Activated CD8-positive, alpha-beta memory T cell treated with anti-CD3 and anti-CD28 coated beads for 36 hours (primary cell): Measurements from ENCODE around the gene STK31. TPM values are rescaled to one million over a fixed set of nuclear protein-coding genes. Genes with fewer than 3 reads are reported as not detected.
"Not testable (repeated sequence)": the region's sequence is repeated elsewhere in the genome, so short reads cannot be mapped to it uniquely, and the experiment has no call there.

Experiments
- CTCF ChIA-PET: fragments of 350-600 bp; sonication (Branson Sonifier 250); formaldehyde crosslinking; loops from one replicate; lab custom pipeline; 2021; ENCODE audit warnings: antibody characterized with exemption; lab: Charles Lee
- POLR2A ChIA-PET: fragments of 350-600 bp; sonication (Branson Sonifier 250); formaldehyde crosslinking; loops from one replicate; lab custom pipeline; 2021; ENCODE audit warnings: antibody characterized with exemption; lab: Charles Lee
- total RNA-seq, 2 experiments: library from RNA; stranded (reverse); gene quantifications; one replicate each; pipeline ENCODE4 v1.2.3, GENCODE V29; 2021

STK31 gene, protein sequence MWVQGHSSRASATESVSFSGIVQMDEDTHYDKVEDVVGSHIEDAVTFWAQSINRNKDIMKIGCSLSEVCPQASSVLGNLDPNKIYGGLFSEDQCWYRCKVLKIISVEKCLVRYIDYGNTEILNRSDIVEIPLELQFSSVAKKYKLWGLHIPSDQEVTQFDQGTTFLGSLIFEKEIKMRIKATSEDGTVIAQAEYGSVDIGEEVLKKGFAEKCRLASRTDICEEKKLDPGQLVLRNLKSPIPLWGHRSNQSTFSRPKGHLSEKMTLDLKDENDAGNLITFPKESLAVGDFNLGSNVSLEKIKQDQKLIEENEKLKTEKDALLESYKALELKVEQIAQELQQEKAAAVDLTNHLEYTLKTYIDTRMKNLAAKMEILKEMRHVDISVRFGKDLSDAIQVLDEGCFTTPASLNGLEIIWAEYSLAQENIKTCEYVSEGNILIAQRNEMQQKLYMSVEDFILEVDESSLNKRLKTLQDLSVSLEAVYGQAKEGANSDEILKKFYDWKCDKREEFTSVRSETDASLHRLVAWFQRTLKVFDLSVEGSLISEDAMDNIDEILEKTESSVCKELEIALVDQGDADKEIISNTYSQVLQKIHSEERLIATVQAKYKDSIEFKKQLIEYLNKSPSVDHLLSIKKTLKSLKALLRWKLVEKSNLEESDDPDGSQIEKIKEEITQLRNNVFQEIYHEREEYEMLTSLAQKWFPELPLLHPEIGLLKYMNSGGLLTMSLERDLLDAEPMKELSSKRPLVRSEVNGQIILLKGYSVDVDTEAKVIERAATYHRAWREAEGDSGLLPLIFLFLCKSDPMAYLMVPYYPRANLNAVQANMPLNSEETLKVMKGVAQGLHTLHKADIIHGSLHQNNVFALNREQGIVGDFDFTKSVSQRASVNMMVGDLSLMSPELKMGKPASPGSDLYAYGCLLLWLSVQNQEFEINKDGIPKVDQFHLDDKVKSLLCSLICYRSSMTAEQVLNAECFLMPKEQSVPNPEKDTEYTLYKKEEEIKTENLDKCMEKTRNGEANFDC
- total RNA-seq, result under 1 TPM in 1 of 2 experiments, not detected in 1; 0.38 TPM

DNA sequence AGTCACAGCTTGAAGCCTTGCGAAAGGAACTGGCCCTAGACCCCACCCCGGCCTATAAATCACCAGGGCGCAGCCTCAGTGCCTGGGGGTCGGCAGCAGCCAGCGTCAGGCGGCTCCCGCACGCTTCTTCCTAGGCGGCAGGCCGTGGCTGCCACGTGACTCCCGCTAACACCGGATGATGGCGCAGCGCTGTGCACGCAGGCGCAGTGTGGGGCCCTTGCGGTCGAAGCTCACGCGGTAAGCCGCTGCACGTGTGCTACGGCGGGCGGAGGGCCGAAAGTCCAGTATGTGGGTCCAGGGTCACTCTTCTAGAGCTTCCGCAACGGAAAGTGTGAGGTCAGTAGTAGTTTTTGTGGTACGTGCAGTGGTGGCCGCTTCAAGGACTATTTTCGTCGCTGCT lies at the start of gene STK31:
Gene STK31 (plus strand): TSS at position 220 of the 400 bp plus-strand sequence. CDS start 67 bp downstream, at position 287.
- POLR2A ChIA-PET, result no interaction called here
- CTCF ChIA-PET, result interaction anchor here (1.1 to 1.4 kb wide), 2 partner anchors 139 to 163 kb away, joined by 5 to 9 read pairs; no protein-coding TSS in a partner anchor

DNA sequence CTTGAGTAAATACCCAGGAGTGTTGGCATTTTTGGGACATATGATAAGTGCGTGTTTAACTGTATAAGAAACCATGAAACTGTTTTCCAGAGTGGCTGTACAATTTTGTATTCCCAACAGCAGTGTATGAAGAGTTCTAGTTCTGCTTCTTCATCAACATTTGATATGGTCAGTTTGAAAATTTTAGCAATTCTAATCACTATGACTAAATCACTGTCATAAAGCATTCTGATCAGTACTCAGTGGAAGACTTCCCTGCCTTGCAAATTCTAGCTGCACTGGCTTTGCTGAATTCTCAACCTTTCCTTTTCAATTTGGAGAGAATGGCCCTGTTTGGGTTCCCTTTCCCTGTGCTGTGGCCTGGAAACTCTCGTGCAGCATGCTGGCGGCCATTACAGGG lies 48.6 kb upstream of the STK31 start:
- POLR2A ChIA-PET, result no interaction called here
- CTCF ChIA-PET, result no interaction called here

DNA sequence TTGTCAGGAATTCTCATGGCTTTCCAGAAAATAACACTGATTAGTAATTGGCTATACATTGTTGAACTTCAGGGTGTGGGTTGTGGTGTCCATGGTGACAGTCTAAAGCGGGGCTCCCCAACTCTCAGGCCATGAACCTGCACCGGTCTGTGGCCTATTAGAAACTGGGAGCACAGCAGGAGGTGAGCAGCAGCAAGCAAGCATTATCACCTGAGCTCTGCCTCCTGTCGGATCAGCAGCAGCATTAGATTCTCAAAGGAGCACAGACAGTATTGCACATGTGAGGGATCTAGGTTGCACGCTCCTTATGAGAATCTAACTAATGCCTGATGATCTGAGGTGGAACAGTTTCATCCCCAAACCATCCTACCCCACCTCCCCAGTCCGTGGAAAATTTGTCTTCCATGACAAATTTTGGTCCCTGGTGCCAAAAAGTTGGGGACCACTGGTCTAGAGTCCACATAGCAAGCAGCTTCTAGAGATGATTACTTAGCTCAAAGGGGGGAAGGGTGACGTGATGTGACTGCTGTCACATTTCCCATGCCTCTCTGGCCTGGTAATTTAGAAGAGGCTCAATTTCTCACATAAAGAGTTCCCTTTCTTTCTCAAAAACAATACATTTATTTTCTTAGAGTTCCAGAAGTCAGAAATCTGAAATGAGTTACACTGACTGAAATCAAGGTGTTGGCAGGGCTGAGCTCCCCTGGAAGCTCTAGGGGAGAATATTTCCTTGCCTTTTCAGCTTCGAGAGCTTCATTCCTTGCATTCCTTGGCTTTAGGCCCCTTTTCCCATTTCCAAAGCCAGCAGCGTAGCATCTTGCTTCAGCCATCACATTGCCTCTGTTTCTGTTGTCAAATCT lies 47.7 kb upstream of the STK31 start:
- ChIA-PET POLR2A (no interaction called here), CTCF (no interaction called here)

DNA sequence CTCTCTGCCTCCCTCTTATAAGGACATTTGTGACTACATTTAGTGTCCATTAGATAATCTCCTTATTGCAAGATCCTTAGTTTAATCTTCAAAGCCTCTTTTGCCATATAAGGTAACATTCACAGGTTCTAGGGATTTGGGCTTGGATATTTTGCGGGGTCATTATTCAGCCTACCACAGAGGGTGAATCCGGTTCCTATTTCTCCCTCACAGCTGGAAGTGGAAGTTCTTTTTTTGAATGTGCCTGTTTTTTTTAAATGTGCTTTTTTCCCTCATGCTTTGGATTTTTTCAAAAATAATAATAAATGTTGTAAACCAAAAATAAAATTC lies 47.1 kb upstream of the STK31 start:
- ChIA-PET CTCF (no interaction called here), POLR2A (no interaction called here)

DNA sequence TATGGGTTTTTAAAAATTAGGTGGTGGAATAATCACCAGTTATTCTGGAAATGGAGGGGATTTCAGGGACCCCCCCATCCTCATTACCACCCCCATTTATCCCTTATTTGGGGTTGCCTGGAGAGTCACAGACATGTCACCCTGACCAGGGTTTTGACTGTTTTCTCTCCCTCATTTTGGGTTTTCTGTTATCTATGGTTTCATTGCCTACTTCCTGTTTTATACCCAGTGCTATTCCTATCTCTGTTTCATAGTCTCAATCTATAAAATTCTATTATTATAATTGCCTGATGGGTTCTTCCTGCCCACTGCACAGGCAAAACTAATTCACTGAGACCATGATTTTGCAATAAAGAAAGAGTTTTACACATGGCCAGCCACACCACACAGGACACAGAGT lies 45.9 kb upstream of the STK31 start:
- POLR2A ChIA-PET, result no interaction called here
- CTCF ChIA-PET, result no interaction called here

DNA sequence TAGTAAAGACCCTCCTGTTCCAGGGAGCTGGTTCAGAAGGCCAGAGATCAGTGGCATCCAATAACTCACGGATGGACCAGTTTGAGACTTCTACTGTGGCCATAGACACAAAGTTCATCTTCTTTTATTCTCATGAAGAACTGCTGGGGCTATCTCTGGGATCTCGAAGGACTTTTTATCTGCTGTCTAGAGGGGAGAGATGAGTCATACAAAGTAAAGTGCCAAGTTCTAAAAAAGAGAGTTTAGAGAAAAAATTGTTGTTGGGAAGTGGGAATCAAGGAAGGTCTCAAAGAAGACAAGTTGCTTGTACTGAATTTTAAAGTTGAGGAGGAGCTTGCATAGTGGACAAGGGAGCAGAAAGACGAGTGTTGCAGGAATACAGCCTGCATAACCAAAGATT lies 38.0 kb upstream of the STK31 start:
- POLR2A ChIA-PET, result no interaction called here
- CTCF ChIA-PET, result no interaction called here

DNA sequence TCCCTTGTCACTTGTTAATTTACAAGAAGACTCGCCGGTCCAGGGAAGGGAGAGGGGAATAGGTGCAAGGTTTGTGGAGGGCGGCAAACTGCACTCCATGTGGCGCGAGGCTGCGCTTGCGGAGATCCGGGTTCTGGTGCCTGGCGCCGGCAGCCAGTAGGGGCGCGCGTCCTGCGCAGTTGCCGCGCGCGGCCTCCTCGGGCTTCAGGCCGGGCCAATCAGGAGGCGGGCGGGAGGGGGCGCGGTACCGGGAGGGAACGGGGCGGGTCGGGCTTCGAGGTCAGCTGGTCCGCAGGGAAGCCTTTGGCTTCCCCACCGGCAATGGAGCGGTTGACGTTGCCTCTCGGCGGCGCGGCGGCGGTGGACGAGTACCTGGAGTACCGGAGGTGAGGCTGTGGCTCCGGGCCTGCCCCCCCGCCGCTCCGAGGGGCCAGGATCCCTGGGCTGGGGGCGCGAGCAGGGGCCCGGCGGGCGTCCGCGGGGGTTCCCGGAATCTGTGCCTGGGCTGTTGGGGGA lies 30.1 kb upstream of the STK31 start, which contains the start of gene FAM221A:
Gene FAM221A (plus strand): TSS at position 302 of the 516 bp plus-strand sequence. CDS start 20 bp downstream, at position 322.
- ChIA-PET CTCF (interaction anchor here (0.5 to 1.0 kb wide), 2 partner anchors 9 to 407 kb away, joined by 3 read pairs; no protein-coding TSS in a partner anchor), POLR2A (no interaction called here)

DNA sequence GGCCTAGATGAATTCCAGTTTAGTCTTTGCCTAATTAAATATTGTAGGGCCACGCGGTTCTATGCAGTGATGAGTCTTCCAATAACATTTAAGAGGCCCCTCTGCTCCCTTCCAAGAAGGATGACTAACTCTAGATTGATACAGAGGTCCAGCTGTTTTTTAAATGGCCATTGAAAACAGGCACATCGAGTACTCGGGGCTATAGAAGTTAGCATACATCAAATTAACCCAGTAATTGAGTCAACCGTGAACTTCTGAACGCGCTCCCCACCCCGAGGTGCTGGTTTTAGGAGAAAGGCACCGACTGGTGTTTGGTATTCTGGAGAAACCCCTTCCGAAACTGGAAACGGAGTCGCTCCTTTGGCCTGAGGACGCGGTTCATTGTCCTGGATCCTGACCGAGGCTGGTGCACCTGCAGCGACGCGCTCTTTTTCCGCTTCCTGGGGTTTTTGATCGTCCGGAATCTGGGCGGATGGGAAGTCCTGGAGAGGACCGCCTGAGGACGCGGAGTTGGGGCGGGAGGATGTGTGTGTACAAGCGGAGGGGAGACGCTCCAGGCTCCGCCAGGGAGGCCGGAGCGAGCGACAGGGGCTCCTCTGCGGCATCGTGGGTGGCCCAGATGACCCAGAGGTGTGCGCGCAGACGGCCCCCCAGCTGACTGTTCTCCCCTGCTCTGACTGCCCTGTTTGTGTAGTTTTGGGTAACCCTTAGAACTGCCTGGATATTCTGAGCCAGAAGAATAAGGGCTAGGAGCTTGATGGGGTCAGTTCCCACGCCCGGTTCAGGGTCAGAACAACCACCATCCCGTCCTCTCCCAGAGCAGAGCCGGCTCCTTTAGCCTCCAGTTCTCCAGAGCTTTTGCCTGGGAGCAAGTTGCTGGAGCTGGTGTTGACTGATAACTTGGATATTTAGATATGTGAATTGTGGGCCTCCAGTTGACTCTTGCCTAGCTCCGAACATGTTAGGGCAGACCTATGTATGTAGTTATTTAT lies 29.3 kb upstream of the STK31 start:
- POLR2A ChIA-PET, result no interaction called here
- CTCF ChIA-PET, result interaction anchor here (0.5 to 1.0 kb wide), 2 partner anchors 8 to 407 kb away, joined by 3 read pairs; no protein-coding TSS in a partner anchor

DNA sequence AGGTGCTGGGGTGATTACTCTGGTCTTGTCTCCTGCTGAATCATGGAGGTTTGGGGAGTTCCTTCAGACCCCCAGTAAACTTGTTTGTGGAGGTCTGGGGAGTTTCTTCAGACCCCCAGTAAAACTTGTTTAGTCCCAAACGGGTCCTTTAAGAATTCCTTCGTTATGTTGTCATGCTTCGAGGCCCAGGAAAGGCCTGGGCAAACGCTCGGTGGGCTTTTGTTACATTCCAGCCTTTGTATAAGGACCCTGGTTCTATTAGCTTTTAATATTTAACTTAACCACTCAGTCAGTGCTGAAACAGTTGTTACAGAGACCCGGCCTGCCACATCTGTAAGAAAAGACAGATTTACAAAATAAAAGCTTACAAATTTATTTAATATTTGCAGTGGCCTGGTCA lies 26.0 kb upstream of the STK31 start:
- CTCF ChIA-PET, POLR2A ChIA-PET: not testable (repeated sequence)

DNA sequence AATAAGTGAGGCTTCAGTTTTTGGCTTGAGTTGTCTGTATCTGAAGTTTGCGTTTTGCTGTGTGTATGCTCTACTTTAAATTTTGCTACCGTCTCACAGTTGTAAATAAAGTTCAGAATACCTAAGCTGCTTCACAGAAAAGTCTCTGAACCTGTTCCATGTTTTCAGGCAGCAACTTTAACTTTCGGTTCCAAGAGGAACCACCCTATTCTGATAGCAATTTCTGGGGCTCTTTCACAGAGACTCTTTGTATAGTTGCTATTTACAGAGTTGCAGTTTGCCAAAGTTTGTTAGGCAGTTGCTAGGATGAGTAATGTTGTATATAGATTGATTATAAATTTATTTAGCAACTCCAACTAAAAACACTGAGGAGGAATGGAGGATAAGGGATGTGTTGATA lies 24.3 kb upstream of the STK31 start:
- ChIA-PET POLR2A (no interaction called here), CTCF (interaction anchor here (1.1 kb wide), 1 partner anchor 11 kb away, joined by 4 read pairs; no protein-coding TSS in a partner anchor)

DNA sequence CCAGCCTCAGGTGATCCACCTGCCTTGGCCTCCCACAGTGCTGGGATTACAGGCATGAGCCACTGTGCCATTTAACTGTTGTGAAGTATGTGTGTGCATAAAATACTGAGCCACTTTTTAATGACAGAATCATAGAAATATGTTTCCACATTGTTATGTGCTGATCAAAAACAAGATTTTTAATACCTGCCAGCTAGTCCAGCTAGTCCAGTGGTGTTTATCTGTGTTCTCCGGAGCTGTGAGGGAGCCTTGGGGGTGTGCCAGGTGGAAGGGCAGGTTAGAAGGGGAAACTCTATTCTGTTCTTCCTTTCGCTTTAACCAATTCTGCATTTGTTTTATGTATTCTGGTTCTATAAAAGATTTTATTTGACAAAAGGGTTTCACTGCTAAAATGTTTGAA lies 23.0 kb upstream of the STK31 start:
- CTCF ChIA-PET, result interaction anchor here (1.1 to 1.6 kb wide), 2 partner anchors 10 kb away, joined by 4 to 10 read pairs; no protein-coding TSS in a partner anchor

DNA sequence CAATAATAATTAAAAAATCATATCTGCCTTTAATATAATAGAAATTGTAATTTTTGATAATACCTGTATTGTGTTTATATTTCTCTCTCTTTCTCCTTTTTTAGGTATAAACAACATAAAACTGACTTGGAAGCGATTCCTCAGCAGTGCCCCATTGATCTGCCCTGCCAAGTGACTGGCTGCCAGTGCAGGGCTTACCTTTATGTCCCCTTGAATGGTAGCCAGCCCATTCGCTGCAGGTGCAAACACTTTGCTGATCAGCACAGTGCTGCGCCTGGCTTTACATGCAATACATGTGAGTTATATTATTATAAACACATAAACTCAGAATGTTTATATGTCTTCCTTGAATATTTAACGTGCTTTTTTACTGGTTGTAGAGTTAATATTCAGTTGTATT lies 20.9 kb upstream of the STK31 start:
- POLR2A ChIA-PET, result no interaction called here
- CTCF ChIA-PET, result interaction anchor here (0.7 kb wide), 1 partner anchor 9 kb away, joined by 3 read pairs; the partner anchor contains the start of gene FAM221A

More for the DNA sequence above, 23.0 kb upstream of the STK31 start:
- POLR2A ChIA-PET, result interaction anchor here (0.7 kb wide), 1 partner anchor 1425 kb away, joined by 8 read pairs; no protein-coding TSS in a partner anchor

DNA sequence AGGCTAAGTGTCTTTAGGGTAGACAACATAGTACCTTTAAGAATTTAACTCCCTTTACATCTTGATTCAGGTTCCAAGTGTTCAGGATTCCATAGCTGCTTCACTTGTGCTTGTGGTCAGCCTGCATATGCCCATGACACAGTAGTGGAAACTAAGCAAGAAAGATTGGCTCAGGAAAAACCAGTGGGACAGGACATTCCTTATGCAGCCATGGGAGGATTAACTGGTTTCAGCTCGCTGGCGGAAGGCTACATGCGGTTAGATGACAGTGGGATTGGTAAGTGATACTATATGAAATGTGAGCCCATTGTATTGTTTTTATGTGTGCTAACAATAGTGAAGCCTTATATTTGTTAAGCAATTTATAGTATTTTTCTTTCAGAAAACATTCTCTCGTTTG lies 18.7 kb upstream of the STK31 start:
- POLR2A ChIA-PET, result no interaction called here
- CTCF ChIA-PET, result no interaction called here

DNA sequence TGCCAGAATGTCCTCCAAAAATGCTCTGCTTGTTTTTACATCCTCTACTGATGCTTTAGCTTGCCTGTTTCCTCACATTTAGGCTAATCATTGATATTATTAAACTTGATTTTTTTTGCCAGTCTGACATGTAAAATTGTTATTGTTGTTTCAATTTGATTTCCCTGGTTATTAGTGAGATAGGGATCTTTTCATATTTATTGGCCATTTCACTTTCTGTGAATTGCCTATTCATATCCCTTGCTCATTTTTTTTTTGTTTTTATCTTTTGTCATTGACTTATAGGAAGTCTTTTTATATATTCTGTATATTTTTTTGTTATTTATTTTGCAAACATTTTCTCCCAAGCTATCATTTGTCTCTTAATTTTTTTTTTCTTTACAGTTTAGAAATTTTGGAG lies 16.8 kb upstream of the STK31 start:
- POLR2A ChIA-PET, result no interaction called here
- CTCF ChIA-PET, result no interaction called here

DNA sequence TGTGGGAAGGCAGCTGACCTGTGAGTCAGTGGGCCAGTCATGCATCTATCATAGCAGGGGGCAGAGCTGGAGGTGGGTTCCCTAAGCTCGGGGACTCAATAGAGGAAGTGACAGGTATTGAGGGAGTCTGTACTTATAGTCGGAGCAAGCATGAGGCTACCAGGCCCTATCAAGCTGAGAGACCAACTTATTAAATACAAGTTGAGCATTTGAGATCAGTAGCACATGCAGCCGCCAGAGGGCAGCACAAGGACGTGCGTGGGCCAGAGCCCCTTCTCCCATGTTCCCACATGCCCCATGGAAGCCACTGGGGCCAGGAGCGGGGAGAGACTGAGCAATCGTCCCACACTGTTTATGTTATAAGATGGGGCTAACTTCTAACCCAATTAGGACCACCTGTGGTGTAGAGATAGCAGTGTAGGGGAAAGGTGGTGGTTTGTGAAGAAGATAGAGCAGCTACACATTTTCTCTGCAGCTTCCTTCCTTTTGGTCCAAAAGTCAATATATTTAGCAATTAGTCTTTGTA lies 13.0 kb upstream of the STK31 start:
- ChIA-PET POLR2A (interaction anchor here (0.6 kb wide), 1 partner anchor 20 kb away, joined by 3 read pairs; no protein-coding TSS in a partner anchor), CTCF (interaction anchor here (0.6 to 2.2 kb wide), 9 partner anchors 9 to 129 kb away, joined by 3 to 14 read pairs (median 4); no protein-coding TSS in a partner anchor)

DNA sequence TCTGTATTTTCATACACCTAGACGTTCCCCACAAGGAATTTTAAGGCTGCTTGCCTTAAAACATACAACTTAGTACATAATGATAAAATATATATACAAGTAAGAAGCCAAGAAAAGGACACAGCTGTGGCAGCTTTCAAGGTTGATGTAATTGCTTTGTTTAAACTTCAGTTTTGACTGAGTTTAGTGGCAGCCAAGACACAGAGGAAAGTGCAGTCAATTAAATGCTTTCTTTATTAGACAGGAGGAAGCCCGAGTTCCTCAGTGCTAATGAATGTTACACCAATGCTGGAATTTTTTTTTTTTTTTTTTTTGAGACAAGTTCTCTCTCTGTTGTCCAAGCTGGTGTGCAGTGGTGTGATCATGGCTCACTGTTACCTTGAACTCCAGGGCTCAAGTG lies 11.2 kb upstream of the STK31 start:
- ChIA-PET CTCF (interaction anchor here (0.6 to 1.4 kb wide), 7 partner anchors 72 to 548 kb away, joined by 3 to 8 read pairs (median 4); partner anchors contain the start of gene CCDC126), POLR2A (no interaction called here)

DNA sequence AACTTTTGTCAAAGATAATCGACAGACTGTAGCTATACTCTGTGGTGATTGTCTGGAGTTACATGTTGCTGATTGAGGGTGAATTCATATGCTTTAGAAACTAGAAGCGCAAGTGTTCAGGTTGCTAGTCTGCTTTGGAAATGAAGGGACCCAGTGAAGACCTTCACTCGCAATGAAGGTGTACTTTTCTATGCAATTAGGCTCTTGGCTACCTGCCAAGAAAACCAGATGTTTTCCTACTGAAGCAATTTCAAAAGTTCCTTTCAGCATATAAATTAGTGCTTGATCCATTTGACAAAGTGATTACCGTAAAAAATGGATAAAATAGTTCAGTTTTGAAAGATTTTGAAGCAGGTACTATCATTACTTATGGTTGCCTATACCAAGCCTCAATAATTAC lies 10.0 kb upstream of the STK31 start:
- ChIA-PET CTCF (interaction anchor here (1.2 kb wide), 1 partner anchor 130 kb away, joined by 8 read pairs; no protein-coding TSS in a partner anchor), POLR2A (no interaction called here)
